Activated CD4-positive, alpha-beta T cell treated with anti-CD3 and anti-CD28 coated beads, Interleukin-2, amount 10 ng/mL, durations not matched to agents 24 days and 14 days (primary cell): Measurements from ENCODE around the gene ACBD3. TPM values are rescaled to one million over a fixed set of nuclear protein-coding genes. Genes with fewer than 3 reads are reported as not detected.

Experiments used
- DNase-seq: peaks from one replicate; pipeline ENCODE4 v3.0.0; 2022
- H3K27ac Mint-ChIP-seq: one replicate; pipeline ENCODE4 v1.8.0; 2022; ENCODE audit warnings: mild to moderate bottlenecking, mixed read lengths
- H3K27me3 Mint-ChIP-seq: one replicate; pipeline ENCODE4 v1.8.0; 2022; ENCODE audit warnings: mixed read lengths
- H3K36me3 Mint-ChIP-seq: one replicate; pipeline ENCODE4 v1.8.0; 2022; ENCODE audit warnings: low read depth, mild to moderate bottlenecking, mixed read lengths
- H3K4me1 Mint-ChIP-seq: one replicate; pipeline ENCODE4 v1.8.0; 2021; ENCODE audit warnings: mixed read lengths
- H3K4me3 Mint-ChIP-seq: one replicate; pipeline ENCODE4 v1.8.0; 2022; ENCODE audit warnings: mild to moderate bottlenecking, moderate library complexity, mixed read lengths
- H3K9me3 Mint-ChIP-seq: one replicate; pipeline ENCODE4 v1.8.0; 2021; ENCODE audit warnings: mixed read lengths
- intact Hi-C: fragments of 100-400 bp; cut with micrococcal nuclease; formaldehyde crosslinking; loops from one replicate; pipeline ENCODE4 v1.15.1; 2023
- total RNA-seq: library from RNA; stranded (reverse); gene quantifications from 2 replicates; pipeline ENCODE4 v1.2.3, GENCODE V29; 2022

ACBD3 gene
- total RNA-seq, 1 donor from 2014 or later = 23.9 TPM

DNA sequence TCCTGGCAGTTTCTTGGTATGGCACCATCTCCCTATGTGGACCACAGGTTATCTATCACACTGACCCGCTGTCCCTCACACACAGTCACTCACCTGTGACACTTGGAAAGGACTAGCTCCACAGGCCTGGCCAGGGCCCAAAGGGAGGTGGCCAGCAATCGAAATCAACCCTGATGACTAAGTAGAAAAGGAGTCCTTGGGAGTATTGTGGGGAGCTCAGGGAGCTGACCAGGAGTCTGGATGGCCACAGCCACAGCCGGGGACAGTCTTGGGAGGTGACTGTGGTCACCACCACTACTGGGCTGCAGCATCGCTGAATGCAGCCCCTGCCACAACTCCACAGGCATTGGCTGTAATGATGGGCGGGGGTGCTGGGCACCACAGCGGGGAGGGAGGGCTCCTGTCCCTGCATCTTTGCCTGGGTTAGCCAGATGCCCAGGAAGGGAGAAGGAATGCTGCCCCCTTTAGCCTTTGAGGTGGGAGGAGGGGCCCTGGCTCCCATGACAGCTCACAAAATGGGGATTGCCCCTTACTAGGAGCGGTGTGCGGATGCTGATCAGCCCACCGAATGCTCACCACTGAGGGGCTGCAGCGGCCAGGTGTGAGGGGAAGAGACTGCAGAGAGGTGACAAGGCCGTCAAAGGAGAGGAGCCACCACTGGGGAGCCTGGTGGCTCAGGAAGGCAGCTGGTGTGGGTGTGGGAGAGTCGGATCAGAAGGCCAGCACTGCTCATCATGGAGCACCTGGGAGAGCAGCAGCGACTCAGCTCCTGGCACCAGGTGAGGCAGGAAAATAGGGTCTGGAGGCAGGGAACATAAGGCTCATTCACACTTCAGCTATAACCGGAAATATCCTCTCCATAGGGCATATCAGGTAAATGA is 62.7 kb downstream of the ACBD3 start:
- H3K4me1 Mint-ChIP-seq = peaks cover 35% of the 10 kb centered on the region
- no peaks in the 10 kb centered on the region for H3K9me3 Mint-ChIP-seq
- H3K4me3 Mint-ChIP-seq = peak overlapping the region; percentile 80
- no peaks in the 10 kb centered on the region for H3K36me3 Mint-ChIP-seq
- H3K27ac Mint-ChIP-seq = peak overlapping the region; percentile 69
- no peak for DNase-seq
- peaks cover 3% of the 10 kb centered on the region for H3K27me3 Mint-ChIP-seq
- intact Hi-C loops = loop anchor here (5.0 to 10.0 kb wide), 4 partner anchors 42 to 481 kb away; partner anchors contain the start of genes PARP1 and SDE2

GRCh38 chr1:226123212-226123560 is 63.4 kb downstream of the ACBD3 start:
- intact Hi-C loops = loop anchor here (5.0 to 10.0 kb wide), 4 partner anchors 41 to 482 kb away; partner anchors contain the start of genes PARP1 and SDE2
- H3K4me3 Mint-ChIP-seq = peak overlapping the region; percentile 80
- no peaks in the 10 kb centered on the region for H3K36me3 Mint-ChIP-seq
- no peaks in the 10 kb centered on the region for H3K9me3 Mint-ChIP-seq
- peak overlapping the region; percentile 69 for H3K27ac Mint-ChIP-seq
- no peak for DNase-seq
- H3K4me1 Mint-ChIP-seq = peaks cover 32% of the 10 kb centered on the region
- H3K27me3 Mint-ChIP-seq = peaks cover 3% of the 10 kb centered on the region

DNA sequence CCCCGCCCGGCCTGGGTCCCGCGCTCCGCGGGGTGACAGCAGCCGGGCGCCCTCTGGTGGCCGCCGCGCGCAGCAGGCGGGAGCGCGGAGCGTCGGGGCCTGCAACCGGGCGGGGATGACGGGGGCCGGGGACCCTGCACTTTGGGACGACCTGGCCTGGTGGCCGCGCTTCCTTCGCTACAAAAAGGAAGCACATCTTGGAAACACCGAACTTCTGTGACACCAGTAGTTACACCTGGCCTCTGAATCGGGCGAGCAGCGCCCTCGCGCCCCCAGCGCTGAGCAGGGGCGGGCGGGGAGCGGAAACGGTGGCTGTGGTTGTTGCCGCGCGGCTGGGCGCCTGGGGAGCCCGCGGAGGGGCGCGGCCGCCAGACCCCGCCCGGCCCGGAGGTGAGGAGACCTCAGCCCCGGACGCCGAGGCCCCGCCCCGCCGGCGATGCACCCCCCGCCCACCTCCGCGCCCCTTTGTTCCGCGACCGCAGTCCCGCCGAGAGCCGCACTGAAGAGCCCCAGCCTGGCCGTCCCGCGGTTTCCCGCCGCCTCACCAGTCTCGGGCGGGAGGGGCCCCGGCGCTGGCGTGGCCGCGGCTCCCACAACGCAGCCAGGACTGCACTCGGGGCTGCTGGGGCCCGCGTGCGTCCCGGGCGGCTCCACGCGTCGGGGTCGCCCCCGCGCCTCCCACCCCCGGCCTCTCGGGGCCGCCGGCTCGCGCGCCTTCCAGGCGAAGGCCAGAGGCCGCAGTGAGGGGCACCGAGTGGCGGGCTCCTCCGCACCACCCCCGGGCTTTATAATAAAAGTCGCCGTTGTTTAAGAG is 64.7 kb downstream of the ACBD3 start:
- peak overlapping the region; percentile 80 for H3K4me3 Mint-ChIP-seq
- H3K4me1 Mint-ChIP-seq = peaks cover 22% of the 10 kb centered on the region
- peak; percentile 94 for DNase-seq
- H3K9me3 Mint-ChIP-seq = no peaks in the 10 kb centered on the region
- no peaks in the 10 kb centered on the region for H3K36me3 Mint-ChIP-seq
- H3K27ac Mint-ChIP-seq = peak overlapping the region; percentile 75
- intact Hi-C loops = loop anchor here (1.0 to 10.0 kb wide), 7 partner anchors 11 to 483 kb away; partner anchors contain the start of genes ACBD3, PARP1 and SDE2
- H3K27me3 Mint-ChIP-seq = peaks cover 3% of the 10 kb centered on the region

GRCh38 chr1:226121049-226121586 is 65.4 kb downstream of the ACBD3 start:
- intact Hi-C loops = loop anchor here (1.0 to 10.0 kb wide), 5 partner anchors 39 to 484 kb away; partner anchors contain the start of genes PARP1 and SDE2
- no peaks in the 10 kb centered on the region for H3K36me3 Mint-ChIP-seq
- peak overlapping the region; percentile 79 for H3K4me3 Mint-ChIP-seq
- no peaks in the 10 kb centered on the region for H3K9me3 Mint-ChIP-seq
- H3K27ac Mint-ChIP-seq = peak overlapping the region; percentile 82
- H3K4me1 Mint-ChIP-seq = peaks cover 22% of the 10 kb centered on the region
- peaks cover 3% of the 10 kb centered on the region for H3K27me3 Mint-ChIP-seq
- DNase-seq = no peak

GRCh38 chr1:226120398-226120797 is 66.1 kb downstream of the ACBD3 start:
- peaks cover 21% of the 10 kb centered on the region for H3K4me1 Mint-ChIP-seq
- H3K36me3 Mint-ChIP-seq = no peaks in the 10 kb centered on the region
- H3K9me3 Mint-ChIP-seq = no peaks in the 10 kb centered on the region
- DNase-seq = no peak
- peaks cover 3% of the 10 kb centered on the region for H3K27me3 Mint-ChIP-seq
- H3K4me3 Mint-ChIP-seq = peak overlapping the region; percentile 79
- intact Hi-C loops = loop anchor here (5.0 to 10.0 kb wide), 4 partner anchors 38 to 484 kb away; partner anchors contain the start of genes PARP1 and SDE2
- H3K27ac Mint-ChIP-seq = peak overlapping the region; percentile 28

- intact Hi-C loops = no loop called here
- no peak for DNase-seq
- Mint-ChIP-seq H3K4me3 (no peak overlapping the region), H3K36me3 (no peaks in the 10 kb centered on the region), H3K27ac (no peak overlapping the region), H3K4me1 (peaks cover 14% of the 10 kb centered on the region), H3K27me3 (peaks cover 3% of the 10 kb centered on the region), H3K9me3 (no peaks in the 10 kb centered on the region)
Measured at GRCh38 chr1:226119169-226119568, 67.4 kb downstream of the ACBD3 start.

- no peak for DNase-seq
- no peak overlapping the region for H3K4me3 Mint-ChIP-seq
- no peaks in the 10 kb centered on the region for H3K36me3 Mint-ChIP-seq
- peak overlapping the region; percentile 8 for H3K27ac Mint-ChIP-seq
- no peaks in the 10 kb centered on the region for H3K9me3 Mint-ChIP-seq
- H3K4me1 Mint-ChIP-seq = peaks cover 10% of the 10 kb centered on the region
- intact Hi-C loops = no loop called here
- no peaks in the 10 kb centered on the region for H3K27me3 Mint-ChIP-seq
Measured at GRCh38 chr1:226118357-226118756, 68.2 kb downstream of the ACBD3 start.

- H3K27ac Mint-ChIP-seq = no peak overlapping the region
- H3K36me3 Mint-ChIP-seq = no peaks in the 10 kb centered on the region
- intact Hi-C loops = no loop called here
- H3K9me3 Mint-ChIP-seq = no peaks in the 10 kb centered on the region
- no peak overlapping the region for H3K4me3 Mint-ChIP-seq
- H3K27me3 Mint-ChIP-seq = peaks cover 6% of the 10 kb centered on the region
- DNase-seq = no peak
- H3K4me1 Mint-ChIP-seq = peaks cover 8% of the 10 kb centered on the region
Measured at GRCh38 chr1:226117330-226117729, 69.2 kb downstream of the ACBD3 start.

DNA sequence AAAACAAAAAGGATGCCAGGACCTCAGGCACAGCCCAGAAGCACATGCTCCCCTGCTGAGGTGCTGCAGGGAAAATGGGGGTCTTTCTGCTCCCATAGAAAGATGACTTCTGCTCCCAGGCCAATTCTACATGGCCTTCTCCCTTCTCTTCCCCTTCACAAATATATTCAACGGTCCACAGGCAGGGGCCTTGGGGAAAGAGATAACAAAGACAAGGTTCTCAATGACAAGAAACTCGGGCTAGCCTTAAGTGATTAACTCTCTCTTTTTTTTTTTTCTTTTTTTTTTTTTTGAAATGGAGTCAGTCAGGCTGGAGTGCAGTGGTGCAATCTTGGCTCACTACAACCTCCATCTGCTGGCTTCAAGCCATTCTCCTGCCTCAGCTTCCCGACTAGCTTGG is 69.9 kb downstream of the ACBD3 start:
- H3K4me1 Mint-ChIP-seq = peaks cover 10% of the 10 kb centered on the region
- peaks cover 6% of the 10 kb centered on the region for H3K27me3 Mint-ChIP-seq
- DNase-seq = no peak
- H3K4me3 Mint-ChIP-seq = no peak overlapping the region
- H3K36me3 Mint-ChIP-seq = no peaks in the 10 kb centered on the region
- no peaks in the 10 kb centered on the region for H3K9me3 Mint-ChIP-seq
- no peak overlapping the region for H3K27ac Mint-ChIP-seq
- intact Hi-C loops = no loop called here

DNA sequence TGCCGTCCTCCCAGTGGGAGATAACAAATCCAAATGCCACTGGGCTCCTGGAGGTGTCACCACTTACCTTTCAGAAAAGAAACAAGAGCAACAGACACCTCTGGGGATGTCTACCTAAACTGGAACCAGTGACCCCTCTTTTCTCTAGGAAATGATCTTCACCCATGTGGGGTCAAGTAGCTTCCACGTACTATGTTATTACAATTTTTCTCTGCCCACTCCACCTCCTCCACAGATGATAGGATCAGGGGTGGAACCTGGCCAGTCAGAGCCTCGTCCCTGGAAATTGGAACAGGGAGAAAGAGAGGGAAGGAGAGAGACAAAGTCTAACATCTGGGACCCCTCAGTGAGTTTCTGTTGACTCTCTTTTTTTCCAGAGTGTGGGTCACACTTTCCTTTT is 73.9 kb downstream of the ACBD3 start:
- intact Hi-C loops = loop anchor here (5.0 kb wide), 1 partner anchor 335 kb away; the partner anchor contains the start of gene SRP9
- Mint-ChIP-seq H3K27me3 (peaks cover 6% of the 10 kb centered on the region), H3K4me3 (no peak overlapping the region), H3K9me3 (no peaks in the 10 kb centered on the region), H3K36me3 (no peaks in the 10 kb centered on the region), H3K4me1 (peaks cover 22% of the 10 kb centered on the region), H3K27ac (peak overlapping the region; percentile 56)
- no peak for DNase-seq

GRCh38 chr1:226111883-226112261 is 74.7 kb downstream of the ACBD3 start:
- H3K4me3 Mint-ChIP-seq = peak overlapping the region; percentile 21
- intact Hi-C loops = loop anchor here (2.0 to 5.0 kb wide), 2 partner anchors 47 to 335 kb away; partner anchors contain the start of gene SRP9

GRCh38 chr1:226111098-226111882 is 75.3 kb downstream of the ACBD3 start:
- H3K27me3 Mint-ChIP-seq = peaks cover 6% of the 10 kb centered on the region
- DNase-seq = no peak
- H3K9me3 Mint-ChIP-seq = no peaks in the 10 kb centered on the region
- H3K4me3 Mint-ChIP-seq = peak overlapping the region; percentile 67
- intact Hi-C loops = loop anchor here (2.0 to 5.0 kb wide), 2 partner anchors 46 to 334 kb away; partner anchors contain the start of gene SRP9
- H3K4me1 Mint-ChIP-seq = peaks cover 24% of the 10 kb centered on the region
- peak overlapping the region; percentile 76 for H3K27ac Mint-ChIP-seq
- H3K36me3 Mint-ChIP-seq = no peaks in the 10 kb centered on the region

More at GRCh38 chr1:226111883-226112261, 74.7 kb downstream of the ACBD3 start:
- no peaks in the 10 kb centered on the region for H3K9me3 Mint-ChIP-seq
- H3K27ac Mint-ChIP-seq = no peak overlapping the region
- no peak for DNase-seq
- peaks cover 6% of the 10 kb centered on the region for H3K27me3 Mint-ChIP-seq
- no peaks in the 10 kb centered on the region for H3K36me3 Mint-ChIP-seq
- H3K4me1 Mint-ChIP-seq = peaks cover 24% of the 10 kb centered on the region
